B cell (primary cell): ENCODE data around the gene BCL2L11. TPM values are rescaled to one million over a fixed set of nuclear protein-coding genes. Genes with fewer than 3 reads are reported as not detected.

Experiments used
- ATAC-seq: fragments of 200-7000 bp; cut with Tn5 transposase; one replicate; pipeline ENCODE4 v1.10.0; 2021; ENCODE audit warnings: low read depth, mild to moderate bottlenecking, moderate number of reproducible peaks, moderate library complexity
- CTCF ChIA-PET: fragments of 350-600 bp; sonication (Branson Sonifier 250); formaldehyde crosslinking; loops from one replicate; lab custom pipeline; 2021; ENCODE audit warnings: antibody characterized with exemption, inconsistent platforms; lab: Charles Lee
- POLR2A ChIA-PET: fragments of 350-600 bp; sonication (Branson Sonifier 250); formaldehyde crosslinking; loops from one replicate; lab custom pipeline; 2021; ENCODE audit warnings: antibody characterized with exemption; lab: Charles Lee
- DNase-seq: peaks from one replicate; pipeline ENCODE4 v3.0.0; 2013
- H2AFZ ChIP-seq: 2 replicates; pipeline ENCODE4 v1.6.1; 2012; ENCODE audit warnings: mild to moderate bottlenecking, low read depth, low read length; ENCODE audit not compliant: insufficient read depth, poor library complexity, severe bottlenecking
- H3K27ac ChIP-seq, 2 donors: 1 replicate in 1 of 2; 2 replicates in 1 of 2; pipeline ENCODE4 v1.5.1; 2012 to 2013; ENCODE audit warnings: low read length in 2 of 2, mild to moderate bottlenecking in 2 of 2, moderate library complexity in 1 of 2
- H3K27me3 ChIP-seq, 4 experiments: fragments of 200-600 bp in 1 of 4; sonication (generic) in 1 of 4; replicated peaks in 1 of 4; 1 replicate in 2 of 4; 2 replicates in 2 of 4; pipeline versions ENCODE4 v1.6.1 to v1.7.0; 2013 to 2016; ENCODE audit warnings: low read length in 3 of 4, mild to moderate bottlenecking in 2 of 4, mixed read lengths in 1 of 4, moderate library complexity in 1 of 4; ENCODE audit not compliant: insufficient read depth in 4 of 4, control insufficient read depth in 3 of 4; ENCODE audit errors: control extremely low read depth in 1 of 4
- H3K36me3 ChIP-seq, 2 experiments: replicated peaks in 1 of 2; 1 replicate in 1 of 2; 2 replicates in 1 of 2; pipeline versions ENCODE4 v1.6.1 to v1.7.1; 2013; ENCODE audit warnings: low read length in 1 of 2; ENCODE audit not compliant: insufficient read depth in 2 of 2, control insufficient read depth in 1 of 2; ENCODE audit errors: control extremely low read depth in 1 of 2, extremely low read depth in 1 of 2
- H3K4me1 ChIP-seq, 2 donors: fragments of 200-600 bp in 1 of 2; sonication (generic) in 1 of 2; 1 replicate in 1 of 2; 2 replicates in 1 of 2; pipeline versions ENCODE4 v1.5.1 to v1.6.1; 2013 to 2017; ENCODE audit warnings: low read length in 2 of 2; ENCODE audit not compliant: control insufficient read depth in 2 of 2, insufficient read depth in 2 of 2
- H3K4me2 ChIP-seq: replicated peaks from 2 replicates; pipeline ENCODE3; 2012; ENCODE audit warnings: mild to moderate bottlenecking, low read depth, low read length; ENCODE audit not compliant: poor library complexity, severe bottlenecking
- H3K4me3 ChIP-seq, 5 experiments: fragments of 200-600 bp in 1 of 5; sonication (generic) in 1 of 5; 1 replicate in 3 of 5; 2 replicates in 2 of 5; pipeline versions ENCODE4 v1.5.1 to v1.7.0; 2011 to 2016; ENCODE audit warnings: low read length in 4 of 5, mild to moderate bottlenecking in 4 of 5, low read depth in 2 of 5, control low read depth in 1 of 5, moderate library complexity in 1 of 5; ENCODE audit not compliant: insufficient read depth in 1 of 5; ENCODE audit errors: control extremely low read depth in 1 of 5, extremely low read depth in 1 of 5
- H3K79me2 ChIP-seq: fragments of 200-600 bp; sonication (generic); one replicate; pipeline ENCODE4 v1.6.0; 2016; ENCODE audit warnings: low read length; ENCODE audit not compliant: control insufficient read depth, insufficient read depth
- H3K9ac ChIP-seq: fragments of 200-600 bp; sonication (generic); 2 replicates; pipeline ENCODE4 v1.6.1; 2017; ENCODE audit warnings: mild to moderate bottlenecking, low read length, moderate library complexity
- H3K9me3 ChIP-seq, 3 donors: one replicate each; pipeline versions ENCODE4 v1.6.1 to v1.7.1; 2013; ENCODE audit warnings: low read length in 2 of 3; ENCODE audit not compliant: control insufficient read depth in 2 of 3, insufficient read depth in 1 of 3; ENCODE audit errors: control extremely low read depth in 1 of 3
- H4K20me1 ChIP-seq: 2 replicates; pipeline ENCODE4 v1.6.0; 2012; ENCODE audit warnings: mild to moderate bottlenecking, low read length; ENCODE audit not compliant: insufficient read depth, control insufficient read depth, poor library complexity, severe bottlenecking
- H3K27ac Mint-ChIP-seq: one replicate; pipeline ENCODE4 v1.8.0; 2021; ENCODE audit warnings: mixed read lengths
- H3K27me3 Mint-ChIP-seq: one replicate; pipeline ENCODE4 v1.8.0; 2021; ENCODE audit warnings: mixed read lengths
- H3K4me1 Mint-ChIP-seq: one replicate; pipeline ENCODE4 v1.8.0; 2021; ENCODE audit warnings: mixed read lengths
- H3K4me3 Mint-ChIP-seq: one replicate; pipeline ENCODE4 v1.8.0; 2021; ENCODE audit warnings: mixed read lengths
- H3K9me3 Mint-ChIP-seq: one replicate; pipeline ENCODE4 v1.8.0; 2022; ENCODE audit warnings: mixed read lengths; ENCODE audit not compliant: insufficient read depth
- EZH2 ChIP-seq: IDR thresholded peaks from 2 replicates; pipeline ENCODE4 v1.6.1; 2012; ENCODE audit warnings: borderline replicate concordance, low read depth, mild to moderate bottlenecking, moderate library complexity, low read length; ENCODE audit not compliant: insufficient read depth, poor library complexity, severe bottlenecking
- WGBS: methylation state at CpG from one replicate; pipeline ENCODE4 v1.1.5; 2013; ENCODE audit warnings: missing lambda C conversion rate; ENCODE audit not compliant: insufficient coverage; 5-methylcytosine and 5-hydroxymethylcytosine counted together
- intact Hi-C: fragments of 100-400 bp; cut with micrococcal nuclease; formaldehyde crosslinking; loops from one replicate; pipeline ENCODE4 v1.10.0; 2022
- polyA plus RNA-seq: library from polyadenylated mRNA; depleted of rRNA; stranded (reverse); fragments of >200 nt; gene quantifications from 2 replicates; pipeline ENCODE4 v1.2.3, GENCODE V29; 2012
- total RNA-seq, 2 donors: library from RNA; stranded (reverse); fragments of 120-200 nt in 1 of 2; gene quantifications; 1 replicate in 1 of 2; 2 replicates in 1 of 2; pipeline versions ENCODE4 v1.2.3 to v1.2.4, GENCODE V29; 2013 to 2022
- TF ChIP-seq, protein P1 (sequence below): fragments of 200-600 bp; IDR thresholded peaks from one replicate; pipeline ENCODE4 v1.8.0; 2022; ENCODE audit warnings: antibody characterized with exemption, mild to moderate bottlenecking

BCL2L11 gene
- total and polyA plus RNA-seq, 2 donors (not counting 1 experiment from before 2014, with no cell fraction given), result 13.8 to 164 TPM

DNA sequence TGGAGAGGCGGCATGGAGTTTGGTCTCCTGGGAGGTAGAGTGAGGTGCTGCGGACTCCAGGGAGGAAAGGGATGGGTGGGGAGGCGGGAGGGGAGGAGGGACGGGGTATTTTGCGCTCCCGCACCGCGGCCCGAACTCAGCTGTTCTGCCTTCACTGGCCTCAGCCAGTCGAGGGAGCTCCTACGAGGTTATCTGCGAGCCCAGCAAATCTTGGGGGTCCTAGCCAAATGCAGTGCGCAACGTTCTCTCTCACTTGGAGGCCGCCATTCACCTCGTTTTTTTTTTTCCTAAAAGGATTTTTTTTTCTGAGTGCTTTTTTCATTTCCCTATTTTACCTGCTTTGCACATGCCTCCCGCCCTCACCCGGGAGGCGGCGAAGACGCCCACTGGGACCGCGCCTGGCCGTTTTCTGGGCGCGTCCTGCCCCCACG, 877 bp upstream of the BCL2L11 start:
- no peak for DNase-seq
- 2% methylated on average over 26 of the region's 27 CpGs for WGBS

More for the DNA sequence above, 877 bp upstream of the BCL2L11 start:
- Histone ChIP-seq H3K79me2 (peaks cover 22% of the 10 kb centered on the region), H4K20me1 (peaks cover 37% of the 10 kb centered on the region), H3K9me3 (peaks cover 0 to 20% (median 0%) of the 10 kb centered on the region in 3 donors), H3K4me2 (peak overlapping the region; percentile 99), H3K27ac (peak overlapping the region; percentile 14 to 72), H3K9ac (peak overlapping the region; percentile 92), H3K4me3 (peak overlapping the region; percentile 4 to 88 (median 68)), H3K4me1 (peaks cover 35 to 47% of the 10 kb centered on the region in 2 donors), H2AFZ (peak overlapping the region; percentile 83), H3K27me3 (peaks cover 0 to 41% (median 20%) of the 10 kb centered on the region in 4 experiments), H3K36me3 (peaks cover 0 to 7% of the 10 kb centered on the region in 2 experiments)
- ChIA-PET POLR2A (interaction anchor here (0.6 to 2.5 kb wide), 5 partner anchors 17 to 261 kb away, joined by 4 to 13 read pairs (median 7); no protein-coding TSS in a partner anchor), CTCF (interaction anchor here (0.7 to 2.6 kb wide), 7 partner anchors 13 to 582 kb away, joined by 3 to 20 read pairs (median 5); no protein-coding TSS in a partner anchor)
- intact Hi-C loops, result loop anchor here (1.0 to 5.0 kb wide), 4 partner anchors 63 to 441 kb away; partner anchors contain the start of gene BUB1
- H3K4me1 Mint-ChIP-seq, result peaks cover 31% of the 10 kb centered on the region
- TF ChIP-seq EZH2, result peak; percentile 72
- TF ChIP-seq, protein P1, sequence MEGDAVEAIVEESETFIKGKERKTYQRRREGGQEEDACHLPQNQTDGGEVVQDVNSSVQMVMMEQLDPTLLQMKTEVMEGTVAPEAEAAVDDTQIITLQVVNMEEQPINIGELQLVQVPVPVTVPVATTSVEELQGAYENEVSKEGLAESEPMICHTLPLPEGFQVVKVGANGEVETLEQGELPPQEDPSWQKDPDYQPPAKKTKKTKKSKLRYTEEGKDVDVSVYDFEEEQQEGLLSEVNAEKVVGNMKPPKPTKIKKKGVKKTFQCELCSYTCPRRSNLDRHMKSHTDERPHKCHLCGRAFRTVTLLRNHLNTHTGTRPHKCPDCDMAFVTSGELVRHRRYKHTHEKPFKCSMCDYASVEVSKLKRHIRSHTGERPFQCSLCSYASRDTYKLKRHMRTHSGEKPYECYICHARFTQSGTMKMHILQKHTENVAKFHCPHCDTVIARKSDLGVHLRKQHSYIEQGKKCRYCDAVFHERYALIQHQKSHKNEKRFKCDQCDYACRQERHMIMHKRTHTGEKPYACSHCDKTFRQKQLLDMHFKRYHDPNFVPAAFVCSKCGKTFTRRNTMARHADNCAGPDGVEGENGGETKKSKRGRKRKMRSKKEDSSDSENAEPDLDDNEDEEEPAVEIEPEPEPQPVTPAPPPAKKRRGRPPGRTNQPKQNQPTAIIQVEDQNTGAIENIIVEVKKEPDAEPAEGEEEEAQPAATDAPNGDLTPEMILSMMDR, result no peak
- no peaks in the 10 kb centered on the region for H3K9me3 Mint-ChIP-seq
- ATAC-seq, result peak; percentile 6
- peak overlapping the region; percentile 91 for H3K27ac Mint-ChIP-seq
- H3K4me3 Mint-ChIP-seq, result peak overlapping the region; percentile 93
- H3K27me3 Mint-ChIP-seq, result peaks cover 27% of the 10 kb centered on the region
